ENCODE data around the gene CD79B.

The CD79B gene

GRCh38 chr17:63946440-63947363, 14.6 kb upstream of the CD79B start:
- Histone ChIP-seq H3K27ac (no peak overlapping the region), H3K9ac (no peak overlapping the region), H3K36me3 (ENCODE audit: insufficient read depth) (no peaks in the 10 kb centered on the region), H3K4me3 (IDR thresholded peaks at IDR 0.05; ENCODE audit: insufficient read depth, low read depth, low read length) (no peak overlapping the region), H3K79me2 (ENCODE audit: insufficient read depth, low read depth) (no peaks in the 10 kb centered on the region), H3K4me1 (ENCODE audit: low read depth, poor library complexity, severe bottlenecking) (no peaks in the 10 kb centered on the region), H3K4me2 (no peak overlapping the region; the same call in 1 of the 2 replicates), H2AFZ (ENCODE audit: low read depth) (peak overlapping the region; percentile 73), H3K27me3 (ENCODE audit: insufficient read depth, low read depth) (peaks cover 10% of the 10 kb centered on the region; the same call in 1 of the 2 replicates), H4K20me1 (ENCODE audit: insufficient read depth) (no peaks in the 10 kb centered on the region)
- peak; percentile 79 for TF ChIP-seq CTCF (conservative IDR thresholded peaks at IDR 0.05; ENCODE audit: low read depth, low read length)

- Histone ChIP-seq H2AFZ (ENCODE audit: low read depth) (no peak overlapping the region), H3K27ac (no peak overlapping the region), H3K79me2 (ENCODE audit: insufficient read depth, low read depth) (no peaks in the 10 kb centered on the region), H3K4me2 (no peak overlapping the region), H3K36me3 (ENCODE audit: insufficient read depth) (no peaks in the 10 kb centered on the region), H4K20me1 (ENCODE audit: insufficient read depth) (no peaks in the 10 kb centered on the region), H3K27me3 (ENCODE audit: insufficient read depth, low read depth) (peaks cover 7% of the 10 kb centered on the region; the same call in 1 of the 2 replicates), H3K4me3 (IDR thresholded peaks at IDR 0.05; ENCODE audit: insufficient read depth, low read depth, low read length) (no peak overlapping the region), H3K4me1 (ENCODE audit: low read depth, poor library complexity, severe bottlenecking) (no peaks in the 10 kb centered on the region), H3K9ac (no peak overlapping the region)
- no peak for TF ChIP-seq CTCF (conservative IDR thresholded peaks at IDR 0.05; ENCODE audit: low read depth, low read length)
Observed at GRCh38 chr17:63945784-63946439, 13.8 kb upstream of the CD79B start.

- no peaks in the 10 kb centered on the region for H4K20me1 ChIP-seq (ENCODE audit: insufficient read depth)
- no peaks in the 10 kb centered on the region for H3K4me1 ChIP-seq (ENCODE audit: low read depth, poor library complexity, severe bottlenecking)
- no peaks in the 10 kb centered on the region for H3K79me2 ChIP-seq (ENCODE audit: insufficient read depth, low read depth)
- no peak overlapping the region for H3K9ac ChIP-seq
- H3K27ac ChIP-seq, result no peak overlapping the region
- H2AFZ ChIP-seq (ENCODE audit: low read depth), result no peak overlapping the region
- no peak overlapping the region for H3K4me3 ChIP-seq (IDR thresholded peaks at IDR 0.05; ENCODE audit: insufficient read depth, low read depth, low read length)
- peaks cover 4% of the 10 kb centered on the region; the same call in 1 of the 2 replicates for H3K27me3 ChIP-seq (ENCODE audit: insufficient read depth, low read depth)
- H3K36me3 ChIP-seq (ENCODE audit: insufficient read depth), result no peaks in the 10 kb centered on the region
- no peak overlapping the region for H3K4me2 ChIP-seq
- no peak for TF ChIP-seq CTCF (conservative IDR thresholded peaks at IDR 0.05; ENCODE audit: low read depth, low read length)
Observed at GRCh38 chr17:63944736-63945499, 12.8 kb upstream of the CD79B start.

- H3K79me2 ChIP-seq (ENCODE audit: insufficient read depth, low read depth), result no peaks in the 10 kb centered on the region
- TF ChIP-seq CTCF (conservative IDR thresholded peaks at IDR 0.05; ENCODE audit: low read depth, low read length), result 0 out of 2 replicates have a peak, but pooled peaks have one; percentile 19
- H3K4me2 ChIP-seq, result no peak overlapping the region
- no peak overlapping the region for H3K4me3 ChIP-seq (IDR thresholded peaks at IDR 0.05; ENCODE audit: insufficient read depth, low read depth, low read length)
- H3K27me3 ChIP-seq (ENCODE audit: insufficient read depth, low read depth), result peaks cover 4% of the 10 kb centered on the region; the same call in 1 of the 2 replicates
- no peak overlapping the region for H3K27ac ChIP-seq
- no peak overlapping the region for H2AFZ ChIP-seq (ENCODE audit: low read depth)
- no peak overlapping the region for H3K9ac ChIP-seq
- no peaks in the 10 kb centered on the region for H3K36me3 ChIP-seq (ENCODE audit: insufficient read depth)
- H3K4me1 ChIP-seq (ENCODE audit: low read depth, poor library complexity, severe bottlenecking), result no peaks in the 10 kb centered on the region
- no peaks in the 10 kb centered on the region for H4K20me1 ChIP-seq (ENCODE audit: insufficient read depth)
Observed at GRCh38 chr17:63943745-63944144, 11.6 kb upstream of the CD79B start.

Measured in KMS-11 (cell line).